Heart left ventricle (tissue), 13 donors: ENCODE results near the gene OSBPL10.

ENCODE experiments used
- CTCF ChIP-seq, 12 donors: fragments of 200-600 bp; sonication (generic) in 4 of 12; IDR thresholded peaks; one replicate each; pipeline versions ENCODE4 v1.5.0 to v1.8.0; 2018 to 2022; ENCODE audit warnings: antibody characterized with exemption in 12 of 12, mild to moderate bottlenecking in 5 of 12
- POLR2A ChIP-seq, 2 donors: fragments of 450-650 bp; IDR thresholded peaks; one replicate each; pipeline ENCODE4 v1.6.1; 2017; ENCODE audit warnings: antibody characterized with exemption in 2 of 2, mild to moderate bottlenecking in 2 of 2, moderate library complexity in 2 of 2
- donor health status: ischemic (EF 13 %, LVEDD 7.1; RV severe dilation, severe dysfunction).
- donor health status: DM: no; HTN: yes; CAD: no.
- donor health status: DM: no; HTN: no; CAD: no.
- donor health status: ischemic (EF 25% LVEDD 6.9; RV normal size, moderate dysfunction).
- donor health status: ischemic (EF 25% LVEDD 5.7; RV mildly dilated, moderate dysfunction).
- donor health status: ischemic (EF 35%, LVEDD 5.7; RV mildly dilated, moderate dysfunction).
- donor health status: nonischemic (EF 11% LVEDD 7.7; RV severe dilation, severe dysfunction).
- donor health status: DM: yes; HTN: yes; CAD: no.
- donor health status: PGD.
- donor health status: ischemic (EF 29% LVEDD 5.4; RV normal size, mild dysfunction).
- donor health status: nonischemic (EF 23%, LVEDD 6.1; RV moderate dilation, normal function).

DNA sequence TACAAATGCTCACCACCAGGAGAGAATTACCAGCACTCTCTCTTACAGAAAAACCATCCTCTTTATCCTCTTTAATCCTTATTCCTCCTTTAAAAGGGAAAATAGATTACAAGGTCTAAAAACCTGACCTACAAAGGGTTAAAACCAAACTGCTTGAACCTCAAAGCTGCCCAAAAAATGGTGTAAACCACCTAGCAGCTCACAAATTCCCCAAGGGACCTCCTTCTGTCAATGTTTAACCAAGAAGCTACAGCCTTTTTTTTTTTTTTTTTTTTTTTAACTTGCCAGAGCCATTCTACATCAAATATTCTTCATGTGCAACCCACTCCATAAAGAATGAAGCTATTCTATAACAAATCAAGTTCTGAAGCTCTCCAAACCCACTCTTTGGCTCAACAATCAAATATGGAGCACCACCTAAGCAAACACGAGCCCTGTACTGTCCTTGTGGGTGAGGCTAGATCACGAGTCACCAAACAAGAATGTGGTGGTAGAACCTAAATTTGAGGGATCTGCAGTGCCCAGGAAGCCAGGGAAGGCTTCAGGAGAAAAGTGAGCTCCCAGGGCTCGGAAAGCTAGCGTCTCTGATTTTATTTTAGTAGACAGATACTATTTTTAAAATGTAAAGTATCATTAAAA lies 20.1 kb downstream of the OSBPL10 start:
- TF ChIP-seq CTCF (IDR thresholded peaks at IDR 0.05) (no peak), POLR2A (IDR thresholded peaks at IDR 0.05) (no peak)
